ENCODE measurements around the gene TEX14. TPM values are rescaled to one million over a fixed set of nuclear protein-coding genes. Genes with fewer than 3 reads are reported as not detected.
A peak's percentile ranks its signal among the peaks of the same experiment; 100 is the strongest.

TEX14 gene
- total RNA-seq, 1 experiment from 2014 or later: 0.31 TPM

DNA sequence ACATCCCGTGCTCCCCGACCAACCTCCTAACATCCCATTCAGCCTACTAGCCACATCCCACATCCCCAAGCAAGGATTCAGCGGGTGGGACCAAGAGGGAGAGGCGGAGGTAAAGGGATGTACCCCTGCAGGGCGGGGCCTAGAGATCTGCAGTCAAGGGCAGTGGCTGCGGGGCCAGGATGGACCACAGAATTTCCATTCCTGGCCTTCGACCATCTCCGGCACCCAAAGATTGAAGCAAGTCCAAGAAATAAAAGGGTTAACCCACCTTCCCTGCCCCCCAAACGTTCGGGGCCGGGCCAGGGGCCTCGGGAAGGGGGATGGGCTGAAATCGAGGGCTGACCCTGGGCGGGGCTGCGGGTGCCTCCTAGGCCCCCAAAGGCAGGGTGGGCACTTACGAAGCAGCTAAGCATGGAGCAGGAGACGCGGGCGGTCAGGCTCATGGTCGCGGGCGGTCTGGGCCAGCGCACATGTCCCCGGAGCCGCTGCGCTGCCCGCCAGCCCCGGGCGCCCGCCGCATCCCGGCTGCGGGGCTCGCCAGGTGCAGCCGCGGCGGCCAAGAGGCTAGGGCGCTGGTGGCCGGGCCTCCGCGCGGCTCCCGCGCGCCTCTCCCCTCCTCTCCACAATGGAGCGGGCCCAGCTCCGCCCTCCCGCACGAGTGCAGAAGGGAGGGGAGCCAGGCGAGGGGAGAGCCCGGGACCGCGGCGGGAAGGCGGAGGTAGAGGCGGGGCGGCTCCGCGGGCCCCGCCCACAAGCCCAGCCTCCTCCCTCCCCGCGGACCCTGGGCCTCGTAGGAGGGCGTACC lies 177.7 kb downstream of the TEX14 start, which contains the start of gene MTMR4:
MTMR4 (minus strand) TSS at position 674 of the 805 bp plus-strand sequence; CDS start at position 443, 231 bp downstream.
- H3K79me1 ChIP-seq (ENCODE audit: insufficient read depth, low read depth, low read length, poor library complexity, severe bottlenecking): no peaks in the 10 kb centered on the region
- H3K27ac ChIP-seq (ENCODE audit: insufficient read length, low read depth, low read length): no peak within 1 kb of the TSS
- H3K56ac ChIP-seq (ENCODE audit: insufficient read length, low read depth, low read length): no peak within 1 kb of the TSS
- H4K20me1 ChIP-seq (ENCODE audit: control insufficient read depth, insufficient read depth, insufficient read length): no peaks in the 10 kb centered on the region
- peak within 1 kb of the TSS; percentile 53 for H3K9ac ChIP-seq (ENCODE audit: extremely low read depth, insufficient read length, low read length)
- Mint-ChIP-seq H3K4me1 (peaks cover 28 to 38% of the 10 kb centered on the region in 2 experiments), H3K4me3 (peak within 1 kb of the TSS; percentile 90 to 95), H3K27me3 (ENCODE audit: low read depth) (no peaks in the 10 kb centered on the region), H3K36me3 (ENCODE audit: insufficient read depth in 1 of 3, low read depth in 3 of 3) (peaks cover 18 to 38% (median 35%) of the 10 kb centered on the region in 3 experiments; a peak in 6 of 7 replicates), H3K27ac (peak within 1 kb of the TSS; percentile 89 to 98 (median 96)), H3K9me3 (no peaks in the 10 kb centered on the region; a peak in 2 of 5 replicates)
- peak within 1 kb of the TSS; percentile 36 for H3K18ac ChIP-seq (ENCODE audit: insufficient read length, low read depth, low read length)
- no peak within 1 kb of the TSS for H2BK20ac ChIP-seq (ENCODE audit: low read depth, low read length, poor library complexity, severe bottlenecking)
- WGBS (ENCODE audit: extremely low coverage, insufficient read length, low lambda C conversion rate): no CpG with 5 or more reads among the region's 64 CpGs
- H3K9me3 ChIP-seq (ENCODE audit: control insufficient read depth, low read depth, low read length): no peaks in the 10 kb centered on the region
- H3K79me2 ChIP-seq (ENCODE audit: insufficient read depth, low read length): no peaks in the 10 kb centered on the region
- no peak within 1 kb of the TSS for H3K4ac ChIP-seq (ENCODE audit: low read depth, low read length)
- no peak within 1 kb of the TSS for H2BK5ac ChIP-seq (ENCODE audit: insufficient read length, low read length)
- H3K4me2 ChIP-seq (ENCODE audit: insufficient read depth, insufficient read length, low read length): peak within 1 kb of the TSS; percentile 88
- no peak within 1 kb of the TSS for H2BK120ac ChIP-seq (ENCODE audit: low read depth, low read length, poor library complexity, severe bottlenecking)
- peak; percentile 97 for DNase-seq
- H3K27me3 ChIP-seq (ENCODE audit: insufficient read depth, low read length): no peaks in the 10 kb centered on the region
- H3K4me1 ChIP-seq (ENCODE audit: insufficient read depth, low read length): peaks cover 3% of the 10 kb centered on the region; the same call in 1 of the 2 replicates
- no peak within 1 kb of the TSS for H4K91ac ChIP-seq (ENCODE audit: insufficient read length, low read depth, low read length)
- H2BK12ac ChIP-seq (ENCODE audit: insufficient read length, low read depth, low read length): no peak within 1 kb of the TSS
- no peak within 1 kb of the TSS for H2BK15ac ChIP-seq (ENCODE audit: low read depth, low read length)
- H4K8ac ChIP-seq (replicated peaks; ENCODE audit: insufficient read length, low read depth, low read length): no peak within 1 kb of the TSS
- peak within 1 kb of the TSS; percentile 73; the same call in 1 of the 2 replicates for H3K14ac ChIP-seq (ENCODE audit: insufficient read depth, low read length)
- H4K5ac ChIP-seq (ENCODE audit: insufficient read length, low read depth, low read length): no peak within 1 kb of the TSS
- H2AFZ ChIP-seq (ENCODE audit: low read length): no peak within 1 kb of the TSS
- H3K23me2 ChIP-seq (ENCODE audit: insufficient read length, low read depth, low read length, poor library complexity, severe bottlenecking): peaks cover 12% of the 10 kb centered on the region
- TF ChIP-seq, protein P1, sequence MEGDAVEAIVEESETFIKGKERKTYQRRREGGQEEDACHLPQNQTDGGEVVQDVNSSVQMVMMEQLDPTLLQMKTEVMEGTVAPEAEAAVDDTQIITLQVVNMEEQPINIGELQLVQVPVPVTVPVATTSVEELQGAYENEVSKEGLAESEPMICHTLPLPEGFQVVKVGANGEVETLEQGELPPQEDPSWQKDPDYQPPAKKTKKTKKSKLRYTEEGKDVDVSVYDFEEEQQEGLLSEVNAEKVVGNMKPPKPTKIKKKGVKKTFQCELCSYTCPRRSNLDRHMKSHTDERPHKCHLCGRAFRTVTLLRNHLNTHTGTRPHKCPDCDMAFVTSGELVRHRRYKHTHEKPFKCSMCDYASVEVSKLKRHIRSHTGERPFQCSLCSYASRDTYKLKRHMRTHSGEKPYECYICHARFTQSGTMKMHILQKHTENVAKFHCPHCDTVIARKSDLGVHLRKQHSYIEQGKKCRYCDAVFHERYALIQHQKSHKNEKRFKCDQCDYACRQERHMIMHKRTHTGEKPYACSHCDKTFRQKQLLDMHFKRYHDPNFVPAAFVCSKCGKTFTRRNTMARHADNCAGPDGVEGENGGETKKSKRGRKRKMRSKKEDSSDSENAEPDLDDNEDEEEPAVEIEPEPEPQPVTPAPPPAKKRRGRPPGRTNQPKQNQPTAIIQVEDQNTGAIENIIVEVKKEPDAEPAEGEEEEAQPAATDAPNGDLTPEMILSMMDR (conservative IDR thresholded peaks at IDR 0.05): no peak
- no peak within 1 kb of the TSS for H2AK5ac ChIP-seq (ENCODE audit: insufficient read length, low read length)
- no peak within 1 kb of the TSS for H3T11ph ChIP-seq (ENCODE audit: low read length)
- H3K23ac ChIP-seq (ENCODE audit: insufficient read length, low read depth, low read length): no peak within 1 kb of the TSS
